ENCODE results near the gene SUV39H2.

DNA sequence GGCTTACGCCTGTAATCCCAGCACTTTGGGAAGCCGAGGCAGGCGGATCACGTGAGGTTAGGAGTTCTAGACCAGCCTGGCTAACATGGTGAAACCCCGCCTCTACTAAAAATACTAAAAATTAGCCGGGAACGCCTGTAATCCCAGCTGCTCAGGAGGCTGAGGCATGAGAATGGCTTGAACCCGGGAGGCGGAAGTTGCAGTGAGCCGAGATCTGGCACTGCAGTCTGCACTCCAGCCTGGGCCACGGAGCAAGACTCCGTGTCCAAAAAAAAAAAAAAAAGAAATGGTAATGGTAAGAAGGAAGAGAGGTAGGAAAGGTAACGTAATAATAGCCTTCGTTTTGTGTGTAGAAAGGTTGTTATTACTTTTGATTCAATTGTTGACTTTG is 39.4 kb upstream of the SUV39H2 start:
- TF ChIP-seq, protein P1, sequence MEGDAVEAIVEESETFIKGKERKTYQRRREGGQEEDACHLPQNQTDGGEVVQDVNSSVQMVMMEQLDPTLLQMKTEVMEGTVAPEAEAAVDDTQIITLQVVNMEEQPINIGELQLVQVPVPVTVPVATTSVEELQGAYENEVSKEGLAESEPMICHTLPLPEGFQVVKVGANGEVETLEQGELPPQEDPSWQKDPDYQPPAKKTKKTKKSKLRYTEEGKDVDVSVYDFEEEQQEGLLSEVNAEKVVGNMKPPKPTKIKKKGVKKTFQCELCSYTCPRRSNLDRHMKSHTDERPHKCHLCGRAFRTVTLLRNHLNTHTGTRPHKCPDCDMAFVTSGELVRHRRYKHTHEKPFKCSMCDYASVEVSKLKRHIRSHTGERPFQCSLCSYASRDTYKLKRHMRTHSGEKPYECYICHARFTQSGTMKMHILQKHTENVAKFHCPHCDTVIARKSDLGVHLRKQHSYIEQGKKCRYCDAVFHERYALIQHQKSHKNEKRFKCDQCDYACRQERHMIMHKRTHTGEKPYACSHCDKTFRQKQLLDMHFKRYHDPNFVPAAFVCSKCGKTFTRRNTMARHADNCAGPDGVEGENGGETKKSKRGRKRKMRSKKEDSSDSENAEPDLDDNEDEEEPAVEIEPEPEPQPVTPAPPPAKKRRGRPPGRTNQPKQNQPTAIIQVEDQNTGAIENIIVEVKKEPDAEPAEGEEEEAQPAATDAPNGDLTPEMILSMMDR (IDR thresholded peaks at IDR 0.05): no peak
- no peak for TF ChIP-seq POLR2A (IDR thresholded peaks at IDR 0.05)
